ENCODE measurements around the gene SNRNP35. TPM values are rescaled to one million over a fixed set of nuclear protein-coding genes. Genes with fewer than 3 reads are reported as not detected.
"Not testable (repeated sequence)": the region's sequence is repeated elsewhere in the genome, so short reads cannot be mapped to it uniquely, and the experiment has no call there.

Gene SNRNP35, protein sequence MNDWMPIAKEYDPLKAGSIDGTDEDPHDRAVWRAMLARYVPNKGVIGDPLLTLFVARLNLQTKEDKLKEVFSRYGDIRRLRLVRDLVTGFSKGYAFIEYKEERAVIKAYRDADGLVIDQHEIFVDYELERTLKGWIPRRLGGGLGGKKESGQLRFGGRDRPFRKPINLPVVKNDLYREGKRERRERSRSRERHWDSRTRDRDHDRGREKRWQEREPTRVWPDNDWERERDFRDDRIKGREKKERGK
- total RNA-seq = 10 to 100 TPM; 23.5 to 31.4 TPM

DNA sequence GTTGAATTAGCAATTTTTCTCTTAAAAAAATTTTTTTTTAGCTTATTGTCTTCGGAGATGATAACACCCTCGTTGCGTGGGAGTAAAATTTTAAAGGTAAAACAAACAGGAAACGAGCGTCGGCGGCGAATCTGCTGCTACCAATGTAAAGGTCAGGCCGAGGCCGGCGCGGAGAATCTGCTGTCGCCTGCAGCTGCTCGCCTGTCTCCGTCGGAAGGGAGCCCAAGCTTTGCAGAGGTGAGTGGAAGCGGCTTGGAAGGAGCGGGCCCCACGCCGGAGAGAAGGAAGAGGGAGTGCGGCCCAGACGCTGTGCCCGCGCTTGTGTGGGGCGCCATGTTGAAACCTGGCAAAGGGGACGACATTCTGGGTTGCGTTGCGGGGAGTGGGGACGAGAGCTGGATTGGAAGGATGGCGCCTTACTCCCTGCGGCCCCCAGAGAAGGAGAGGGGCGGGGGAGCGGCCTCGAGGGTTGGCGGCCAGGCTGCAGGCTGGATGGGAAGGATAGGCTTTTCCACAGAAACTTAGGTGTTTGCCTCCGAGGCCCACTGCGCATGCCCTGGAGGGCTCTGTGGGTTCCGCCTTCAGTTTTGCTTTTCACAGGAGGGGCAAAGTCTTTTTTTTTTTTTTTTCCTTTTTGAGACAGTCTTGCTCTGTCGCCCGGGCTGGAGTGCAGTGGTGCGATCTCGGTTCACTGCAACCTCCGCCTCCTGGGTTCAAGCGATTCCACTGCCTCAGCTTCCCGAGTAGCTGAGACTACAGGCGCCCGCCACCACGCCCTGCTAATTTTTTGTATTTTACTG is at the start of gene SNRNP35:
SNRNP35 (plus strand) TSS at position 160 of the 800 bp plus-strand sequence. CDS start 7,402 bp downstream, outside the sequence.
- H3K4me1 Mint-ChIP-seq = peaks cover 18% of the 10 kb centered on the region
- H3K9me3 Mint-ChIP-seq = no peaks in the 10 kb centered on the region
- H3K4me3 Mint-ChIP-seq = peak within 1 kb of the TSS; percentile 100
- no peaks in the 10 kb centered on the region for H3K27me3 Mint-ChIP-seq
- peak; percentile 77 for ATAC-seq (replicated peaks)
- peak within 1 kb of the TSS; percentile 100 for H3K27ac Mint-ChIP-seq
- H3K36me3 Mint-ChIP-seq (ENCODE audit: low read depth) = peaks cover 42% of the 10 kb centered on the region

DNA sequence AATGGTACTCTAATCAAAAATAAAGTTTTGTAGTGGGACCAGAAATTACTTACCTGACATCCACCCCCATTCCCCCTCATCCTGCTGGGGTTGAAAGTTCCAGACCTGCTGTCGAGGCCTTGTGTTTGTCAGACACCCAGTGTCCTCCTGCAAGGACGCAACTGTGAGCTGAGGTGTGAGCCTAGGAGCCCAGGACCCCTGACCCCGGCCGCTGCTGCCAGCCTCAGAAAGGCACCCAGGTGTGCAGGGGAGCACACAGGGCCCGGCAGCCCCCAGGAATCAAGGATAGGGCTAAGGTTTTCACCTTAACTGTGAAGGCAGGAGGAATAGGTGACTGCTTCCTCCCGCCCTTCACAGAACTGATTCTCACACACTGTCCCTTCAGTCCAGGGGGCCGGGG is 49.3 kb upstream of the SNRNP35 start:
- peaks cover 71% of the 10 kb centered on the region for H3K36me3 Mint-ChIP-seq (ENCODE audit: low read depth)
- not testable (repeated sequence) for H3K27ac Mint-ChIP-seq; H3K27me3 Mint-ChIP-seq; H3K4me1 Mint-ChIP-seq; H3K9me3 Mint-ChIP-seq; ATAC-seq (replicated peaks); H3K4me3 Mint-ChIP-seq

DNA sequence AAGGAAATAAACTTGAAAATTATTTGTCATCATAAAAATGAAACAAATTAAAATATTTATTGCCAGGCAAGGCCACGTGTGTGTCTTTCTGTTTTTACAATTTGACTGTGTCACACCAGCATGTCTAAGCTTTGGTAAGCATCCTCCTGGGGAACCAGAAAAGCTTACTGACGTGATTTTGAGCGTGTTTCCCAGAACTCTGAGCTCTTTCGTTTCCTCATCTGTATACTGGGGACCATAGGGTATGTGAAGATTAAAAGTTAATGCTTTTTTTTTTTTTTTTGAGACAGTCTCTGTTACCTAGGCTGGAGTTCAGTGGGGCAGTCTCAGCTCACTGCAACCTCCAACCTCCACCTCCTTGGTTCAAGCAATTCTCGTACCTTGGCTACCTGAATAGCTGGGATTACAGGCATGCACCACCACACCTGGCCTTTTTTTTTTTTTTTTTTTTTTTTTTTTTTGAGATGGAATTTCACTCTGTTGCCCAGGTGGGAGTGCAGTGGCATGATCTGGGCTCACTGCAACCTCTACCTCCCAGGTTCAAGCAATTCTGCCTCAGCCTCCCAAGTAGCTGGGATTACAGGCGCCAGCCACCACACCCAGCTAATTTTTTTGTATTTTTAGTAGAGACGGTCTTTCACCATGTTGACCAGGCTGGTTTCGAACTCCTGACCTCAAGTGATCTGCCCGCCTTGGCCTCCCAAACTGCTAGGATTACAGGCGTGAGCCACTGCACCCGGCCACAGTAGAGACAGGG is 48.5 kb upstream of the SNRNP35 start:
- not testable (repeated sequence) for H3K9me3 Mint-ChIP-seq, H3K27ac Mint-ChIP-seq, H3K27me3 Mint-ChIP-seq, H3K4me3 Mint-ChIP-seq, H3K4me1 Mint-ChIP-seq
- peaks cover 66% of the 10 kb centered on the region for H3K36me3 Mint-ChIP-seq (ENCODE audit: low read depth)
- peak; percentile 65 for ATAC-seq (replicated peaks)

DNA sequence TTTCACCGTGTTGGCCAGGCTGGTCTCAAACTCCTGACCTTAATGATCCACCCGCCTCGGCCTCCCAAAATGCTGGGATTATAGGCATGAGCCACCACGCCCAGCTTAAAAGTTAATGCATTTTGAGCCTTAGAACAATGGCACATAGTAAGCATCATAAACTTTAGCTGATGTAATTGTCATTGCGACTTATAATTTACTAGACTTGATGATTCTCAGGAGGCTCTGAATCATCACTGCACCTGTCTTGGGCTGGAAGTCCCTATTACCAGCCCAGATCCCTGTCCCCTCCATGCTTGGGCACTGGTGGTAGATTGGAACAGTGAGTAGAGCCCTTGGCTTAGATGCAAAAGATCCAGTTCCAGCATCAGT is 47.9 kb upstream of the SNRNP35 start:
- no peak for ATAC-seq (replicated peaks)
- Mint-ChIP-seq H3K4me1 (peaks cover 3% of the 10 kb centered on the region), H3K4me3 (no peak overlapping the region), H3K27me3 (no peaks in the 10 kb centered on the region), H3K27ac (no peak overlapping the region), H3K36me3 (ENCODE audit: low read depth) (peaks cover 66% of the 10 kb centered on the region), H3K9me3 (no peaks in the 10 kb centered on the region)

DNA sequence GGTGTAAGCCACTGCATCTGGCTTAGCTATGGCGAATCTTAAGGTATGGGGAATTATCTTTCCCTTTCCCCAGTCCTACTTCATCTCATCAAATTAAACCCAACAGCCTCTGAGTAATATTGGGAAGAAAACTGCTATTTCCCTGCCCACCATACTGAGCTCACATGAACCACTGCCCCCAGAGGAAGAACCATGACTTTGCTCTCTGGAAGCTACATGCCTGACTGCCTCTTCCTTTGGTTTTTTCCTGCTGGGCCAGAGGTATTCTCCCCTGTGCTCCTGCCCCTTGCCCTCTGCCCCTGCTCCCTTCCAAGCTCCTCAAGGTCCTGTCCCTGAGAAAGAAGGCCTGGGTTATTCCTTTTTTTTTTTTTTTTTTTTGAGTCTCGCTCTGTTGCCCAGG is 36.6 kb upstream of the SNRNP35 start:
- Mint-ChIP-seq H3K27ac (no peak overlapping the region), H3K36me3 (ENCODE audit: low read depth) (peaks cover 93% of the 10 kb centered on the region), H3K4me3 (no peak overlapping the region), H3K4me1 (peaks cover 4% of the 10 kb centered on the region), H3K27me3 (no peaks in the 10 kb centered on the region), H3K9me3 (no peaks in the 10 kb centered on the region)
- no peak for ATAC-seq (replicated peaks)

DNA sequence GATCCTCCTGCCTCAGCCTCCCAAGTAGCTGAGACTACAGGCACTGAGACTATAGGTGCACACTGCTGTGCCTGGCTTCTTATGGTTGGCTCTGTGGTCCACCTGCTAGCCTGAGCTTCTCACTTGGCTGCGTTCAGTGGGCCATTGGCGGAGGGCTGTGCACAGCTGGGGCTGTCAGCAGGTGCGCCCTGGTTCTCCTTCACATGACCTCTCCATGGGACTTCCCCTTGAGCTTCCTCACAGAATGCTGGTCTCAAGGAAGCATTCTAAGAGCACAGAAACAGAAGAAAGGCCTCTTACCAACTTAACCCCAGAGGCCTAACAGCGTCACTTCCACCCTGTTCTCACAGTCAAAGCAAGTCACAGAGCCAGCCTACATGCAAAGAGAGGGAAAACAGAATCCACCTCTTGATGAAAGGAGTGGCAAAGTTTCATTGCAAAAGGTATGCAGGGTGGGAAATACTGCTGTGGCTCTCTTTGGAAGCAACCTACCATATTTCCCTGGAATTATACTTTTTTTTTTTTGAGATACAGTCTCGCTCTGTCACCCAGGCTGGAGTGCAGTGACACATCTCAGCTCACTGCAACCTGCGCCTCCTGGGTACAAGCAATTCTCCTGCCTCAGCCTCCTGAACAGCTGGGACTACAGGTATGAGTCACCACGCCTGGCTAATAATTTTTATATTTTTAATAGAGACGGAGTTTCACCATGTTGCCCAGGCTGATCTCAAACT is 30.7 kb upstream of the SNRNP35 start:
- H3K4me1 Mint-ChIP-seq = peaks cover 23% of the 10 kb centered on the region
- no peaks in the 10 kb centered on the region for H3K9me3 Mint-ChIP-seq
- H3K27me3 Mint-ChIP-seq = no peaks in the 10 kb centered on the region
- ATAC-seq (replicated peaks) = peak; percentile 71
- peak overlapping the region; percentile 78 for H3K4me3 Mint-ChIP-seq
- peaks cover 90% of the 10 kb centered on the region for H3K36me3 Mint-ChIP-seq (ENCODE audit: low read depth)
- H3K27ac Mint-ChIP-seq = peak overlapping the region; percentile 90

DNA sequence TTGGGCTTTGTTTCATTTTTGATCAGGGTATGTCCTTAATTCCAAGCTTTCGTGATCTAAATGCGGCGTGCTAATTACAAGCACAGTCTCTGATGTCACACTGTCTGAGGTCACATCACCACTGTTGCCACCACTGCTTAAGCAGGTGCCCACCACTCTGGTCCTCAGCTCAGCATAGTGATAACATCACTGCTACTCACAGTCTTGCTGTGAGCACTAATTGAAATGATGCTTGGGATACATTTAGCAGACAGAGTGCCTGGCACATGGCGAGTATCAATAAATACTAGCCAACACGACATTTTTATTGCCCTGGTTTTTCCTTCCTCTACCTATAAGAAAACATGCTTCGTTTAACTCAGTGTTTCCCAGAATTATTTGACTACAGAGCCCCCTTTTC is 29.3 kb upstream of the SNRNP35 start:
- Mint-ChIP-seq H3K4me1 (peaks cover 29% of the 10 kb centered on the region), H3K36me3 (ENCODE audit: low read depth) (peaks cover 90% of the 10 kb centered on the region), H3K4me3 (peak overlapping the region; percentile 78), H3K27ac (peak overlapping the region; percentile 90), H3K9me3 (no peaks in the 10 kb centered on the region), H3K27me3 (no peaks in the 10 kb centered on the region)
- no peak for ATAC-seq (replicated peaks)

DNA sequence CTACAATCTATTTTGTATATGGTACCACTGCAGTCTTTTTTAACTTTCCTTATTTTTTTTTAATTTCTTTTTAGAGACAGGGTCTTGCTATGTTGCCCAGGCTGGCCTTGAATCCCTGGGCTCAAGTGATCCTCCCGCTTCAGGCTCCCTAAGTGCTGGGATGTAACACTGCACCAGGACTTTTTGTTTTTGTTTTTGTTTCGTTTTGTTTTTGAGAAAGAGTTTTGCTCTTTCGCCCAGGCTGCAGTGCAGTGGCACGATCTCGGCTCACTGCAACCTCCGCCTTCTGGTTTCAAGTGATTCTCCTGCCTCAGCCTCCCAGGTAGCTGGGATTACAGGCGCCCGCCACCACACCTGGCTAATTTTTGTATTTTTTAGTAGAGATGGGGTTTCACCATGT is 28.8 kb upstream of the SNRNP35 start:
- H3K36me3 Mint-ChIP-seq (ENCODE audit: low read depth) = peaks cover 90% of the 10 kb centered on the region
- H3K4me3 Mint-ChIP-seq = peak overlapping the region; percentile 78
- H3K4me1 Mint-ChIP-seq = peaks cover 29% of the 10 kb centered on the region
- ATAC-seq (replicated peaks); H3K27me3 Mint-ChIP-seq; H3K9me3 Mint-ChIP-seq: not testable (repeated sequence)
- peak overlapping the region; percentile 90 for H3K27ac Mint-ChIP-seq

DNA sequence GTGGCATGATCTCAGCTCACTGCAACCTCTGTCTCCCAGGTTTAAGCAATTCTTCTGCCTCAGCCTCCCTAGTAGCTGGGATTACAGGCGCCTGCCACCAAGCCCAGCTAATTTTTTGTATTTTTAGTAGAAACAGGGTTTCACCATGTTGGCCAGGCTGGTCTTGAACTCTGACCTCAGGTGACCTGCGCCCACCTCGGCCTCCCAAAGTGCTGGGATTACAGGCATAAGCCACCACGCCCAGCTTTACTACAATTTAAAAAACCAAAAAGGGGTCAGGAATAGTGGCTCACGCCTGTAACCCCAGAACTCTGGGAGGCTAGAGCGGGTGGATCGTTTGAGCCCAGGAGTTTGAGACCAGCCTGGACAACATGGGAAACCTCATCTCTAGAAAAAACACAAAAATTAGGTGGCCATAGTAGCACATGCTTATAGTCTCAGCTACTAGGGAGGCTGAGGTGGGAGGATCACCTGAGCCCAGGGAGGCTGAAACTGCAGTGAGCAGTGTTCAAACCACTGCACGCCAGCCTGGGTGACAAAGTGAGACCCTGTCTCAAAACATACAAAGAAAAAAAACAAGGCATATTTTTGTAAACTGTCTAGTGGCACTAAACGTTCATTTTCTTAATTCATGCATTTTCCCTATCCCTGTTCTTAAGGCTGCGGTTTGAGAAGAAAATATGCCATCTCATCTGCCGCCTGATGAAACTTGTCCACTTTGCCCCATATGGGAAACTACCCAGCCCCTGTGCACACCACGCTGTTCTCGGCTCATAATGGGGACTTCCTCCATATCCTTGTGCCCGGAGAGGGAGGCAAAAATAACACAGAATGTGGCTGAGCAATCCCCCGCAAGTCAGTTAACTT is 25.8 kb upstream of the SNRNP35 start:
- H3K4me1 Mint-ChIP-seq = peaks cover 29% of the 10 kb centered on the region

DNA sequence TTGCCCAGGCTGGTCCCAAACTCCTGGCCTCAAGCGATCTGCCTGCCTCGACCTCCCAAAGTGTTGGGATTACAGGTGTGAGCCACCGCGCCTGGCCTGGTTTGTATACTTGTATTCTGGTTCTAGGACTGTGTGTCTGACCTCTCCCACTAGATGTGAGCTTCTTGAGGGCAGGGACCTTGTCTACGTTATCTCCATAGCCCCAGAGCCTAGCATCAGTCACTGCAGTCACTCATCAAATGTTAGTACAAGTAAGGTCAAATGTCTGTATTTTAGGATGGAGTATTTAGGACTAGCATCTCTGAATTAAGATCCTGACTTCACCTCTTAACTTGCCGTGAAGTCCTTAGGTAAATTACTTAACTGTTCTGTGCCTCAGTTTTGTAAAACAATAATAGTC is 24.3 kb upstream of the SNRNP35 start:
- ATAC-seq (replicated peaks) = no peak
- Mint-ChIP-seq H3K4me3 (peak overlapping the region; percentile 98), H3K27me3 (no peaks in the 10 kb centered on the region), H3K36me3 (ENCODE audit: low read depth) (peaks cover 76% of the 10 kb centered on the region), H3K4me1 (peaks cover 24% of the 10 kb centered on the region), H3K27ac (peak overlapping the region; percentile 93), H3K9me3 (no peaks in the 10 kb centered on the region)

More for the DNA sequence above, 25.8 kb upstream of the SNRNP35 start:
- peak overlapping the region; percentile 98 for H3K4me3 Mint-ChIP-seq
- peak overlapping the region; percentile 93 for H3K27ac Mint-ChIP-seq
- peaks cover 90% of the 10 kb centered on the region for H3K36me3 Mint-ChIP-seq (ENCODE audit: low read depth)
- peak; percentile 37 for ATAC-seq (replicated peaks)
- H3K9me3 Mint-ChIP-seq, H3K27me3 Mint-ChIP-seq: not testable (repeated sequence)

DNA sequence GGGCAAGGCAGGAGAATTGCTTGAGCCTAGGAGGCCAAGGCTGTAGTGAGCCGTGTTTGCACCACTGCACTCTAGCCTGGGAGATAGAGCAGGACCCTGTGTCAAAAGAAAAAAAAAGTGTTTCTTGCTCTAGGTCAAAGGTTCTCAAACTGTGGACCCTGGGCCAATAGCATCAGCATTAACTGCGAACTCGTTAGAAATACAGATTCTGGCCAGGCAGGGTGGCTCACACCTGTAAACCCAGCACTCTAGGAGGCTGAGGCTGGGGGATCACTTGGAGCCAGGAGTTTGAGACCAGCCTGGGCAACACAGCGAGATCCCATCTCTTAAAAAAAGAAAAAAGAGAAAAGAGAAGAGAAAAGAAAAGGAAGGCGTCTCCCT is 22.3 kb upstream of the SNRNP35 start:
- Mint-ChIP-seq H3K27ac (peak overlapping the region; percentile 93), H3K4me1 (peaks cover 18% of the 10 kb centered on the region), H3K27me3 (no peaks in the 10 kb centered on the region), H3K9me3 (no peaks in the 10 kb centered on the region), H3K36me3 (ENCODE audit: low read depth) (peaks cover 56% of the 10 kb centered on the region), H3K4me3 (peak overlapping the region; percentile 98)
- ATAC-seq (replicated peaks) = no peak

DNA sequence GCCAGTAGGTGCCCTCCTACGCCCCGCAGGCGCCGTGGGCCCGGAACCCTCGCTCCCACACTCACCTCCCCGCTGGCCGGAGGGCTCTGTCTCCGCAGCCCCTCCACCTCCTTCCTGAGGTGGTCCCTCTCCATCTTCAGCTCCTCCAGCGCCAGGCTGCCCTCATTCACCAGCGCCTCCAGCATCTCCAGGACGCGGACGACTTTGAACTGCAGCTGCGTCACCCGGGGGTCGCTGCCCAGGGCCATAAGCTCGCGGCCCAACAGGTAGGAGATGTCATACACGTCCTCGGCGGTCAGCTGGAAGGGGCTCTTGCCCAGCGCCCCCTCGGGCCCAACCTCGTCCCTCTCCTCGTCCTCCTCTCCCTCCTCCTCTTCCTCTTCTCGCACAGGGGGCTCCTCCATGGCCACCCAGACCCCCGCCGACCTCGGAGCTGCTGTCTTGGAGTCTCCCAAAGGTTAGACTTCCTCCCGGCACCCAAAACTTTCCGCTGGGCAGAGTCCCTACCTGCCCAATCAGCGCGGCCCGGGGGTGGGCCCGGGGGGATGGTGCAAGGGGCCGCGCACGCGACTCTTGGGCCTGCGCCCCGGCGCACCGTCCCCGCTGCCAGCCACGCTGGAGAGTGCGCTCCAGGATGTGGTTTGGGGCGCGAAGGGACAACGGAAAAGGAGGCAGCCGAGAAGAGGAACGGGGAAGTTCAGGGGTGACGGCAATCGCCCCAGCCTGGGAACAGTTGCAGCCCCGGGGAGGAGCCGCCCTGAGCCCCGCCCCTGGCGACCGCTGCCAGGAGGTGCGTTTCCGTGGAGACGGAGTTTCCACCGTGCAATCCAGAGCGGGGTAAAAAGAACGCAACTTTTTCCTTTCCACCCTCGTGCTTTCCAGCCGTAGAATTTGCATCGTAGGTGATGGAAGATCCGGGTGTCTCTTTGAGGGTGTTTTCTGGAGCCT is 21.6 kb upstream of the SNRNP35 start, which contains the start of gene RILPL2:
RILPL2 (minus strand) TSS at position 668 of the 948 bp plus-strand sequence; CDS start at position 404, 264 bp downstream.
- Mint-ChIP-seq H3K27me3 (no peaks in the 10 kb centered on the region), H3K27ac (peak within 1 kb of the TSS; percentile 93), H3K36me3 (ENCODE audit: low read depth) (peaks cover 49% of the 10 kb centered on the region), H3K4me1 (peaks cover 13% of the 10 kb centered on the region), H3K4me3 (peak within 1 kb of the TSS; percentile 98), H3K9me3 (no peaks in the 10 kb centered on the region)
- ATAC-seq (replicated peaks) = peak; percentile 88
